ENCODE data around the gene POGK. TPM values are rescaled to one million over a fixed set of nuclear protein-coding genes. Genes with fewer than 3 reads are reported as not detected.
A peak's percentile ranks its signal among the peaks of the same experiment; 100 is the strongest.

The POGK gene
- total and polyA plus RNA-seq, 9 of the 15 experiments (the other 6 are each of a cell fraction or from before 2014, with no cell fraction given), result 6.1 to 44.5 (median 24.3) TPM

DNA sequence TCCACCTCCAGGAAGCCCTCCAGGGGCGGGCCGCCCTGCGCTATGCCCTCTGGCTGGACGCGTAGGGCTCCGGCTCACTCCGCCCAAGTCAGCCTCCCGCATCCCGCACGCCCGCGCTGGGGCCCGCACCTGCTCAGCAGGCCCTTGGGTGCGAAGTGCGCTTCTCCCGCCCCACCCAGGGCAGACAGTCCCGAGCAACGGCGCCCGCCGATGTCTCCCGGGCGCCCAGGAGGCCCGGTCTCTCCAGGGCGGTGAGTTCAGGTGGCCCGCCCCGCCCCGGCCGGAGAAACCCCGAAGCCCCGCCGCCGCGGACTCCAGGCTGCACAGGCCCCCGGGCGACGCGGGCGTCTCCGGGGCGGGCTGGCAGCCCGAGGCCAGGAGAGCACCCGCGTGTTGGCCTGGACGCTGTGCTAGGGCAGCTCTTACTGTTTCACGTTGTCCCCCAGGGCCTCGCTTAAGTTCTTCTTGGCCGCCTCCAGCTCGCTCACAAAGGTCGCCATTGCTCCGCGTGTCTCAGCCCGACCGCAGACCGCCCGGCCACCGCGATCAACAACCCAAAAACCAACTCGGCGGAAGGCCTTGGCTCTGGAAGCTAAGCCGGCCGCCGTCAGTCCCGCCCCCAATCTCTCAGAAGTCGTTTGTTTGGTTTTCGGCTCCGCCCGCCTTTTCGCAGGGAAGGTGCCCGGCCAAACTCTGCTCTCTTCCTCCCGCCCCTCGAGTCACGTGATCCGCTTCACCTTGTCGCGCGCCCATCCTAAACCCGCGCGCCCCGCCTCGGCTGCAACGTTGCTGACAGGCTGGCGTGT lies 36.7 kb downstream of the POGK start, which contains the start of gene TADA1 (continued):
- TF ChIP-seq, protein P1, sequence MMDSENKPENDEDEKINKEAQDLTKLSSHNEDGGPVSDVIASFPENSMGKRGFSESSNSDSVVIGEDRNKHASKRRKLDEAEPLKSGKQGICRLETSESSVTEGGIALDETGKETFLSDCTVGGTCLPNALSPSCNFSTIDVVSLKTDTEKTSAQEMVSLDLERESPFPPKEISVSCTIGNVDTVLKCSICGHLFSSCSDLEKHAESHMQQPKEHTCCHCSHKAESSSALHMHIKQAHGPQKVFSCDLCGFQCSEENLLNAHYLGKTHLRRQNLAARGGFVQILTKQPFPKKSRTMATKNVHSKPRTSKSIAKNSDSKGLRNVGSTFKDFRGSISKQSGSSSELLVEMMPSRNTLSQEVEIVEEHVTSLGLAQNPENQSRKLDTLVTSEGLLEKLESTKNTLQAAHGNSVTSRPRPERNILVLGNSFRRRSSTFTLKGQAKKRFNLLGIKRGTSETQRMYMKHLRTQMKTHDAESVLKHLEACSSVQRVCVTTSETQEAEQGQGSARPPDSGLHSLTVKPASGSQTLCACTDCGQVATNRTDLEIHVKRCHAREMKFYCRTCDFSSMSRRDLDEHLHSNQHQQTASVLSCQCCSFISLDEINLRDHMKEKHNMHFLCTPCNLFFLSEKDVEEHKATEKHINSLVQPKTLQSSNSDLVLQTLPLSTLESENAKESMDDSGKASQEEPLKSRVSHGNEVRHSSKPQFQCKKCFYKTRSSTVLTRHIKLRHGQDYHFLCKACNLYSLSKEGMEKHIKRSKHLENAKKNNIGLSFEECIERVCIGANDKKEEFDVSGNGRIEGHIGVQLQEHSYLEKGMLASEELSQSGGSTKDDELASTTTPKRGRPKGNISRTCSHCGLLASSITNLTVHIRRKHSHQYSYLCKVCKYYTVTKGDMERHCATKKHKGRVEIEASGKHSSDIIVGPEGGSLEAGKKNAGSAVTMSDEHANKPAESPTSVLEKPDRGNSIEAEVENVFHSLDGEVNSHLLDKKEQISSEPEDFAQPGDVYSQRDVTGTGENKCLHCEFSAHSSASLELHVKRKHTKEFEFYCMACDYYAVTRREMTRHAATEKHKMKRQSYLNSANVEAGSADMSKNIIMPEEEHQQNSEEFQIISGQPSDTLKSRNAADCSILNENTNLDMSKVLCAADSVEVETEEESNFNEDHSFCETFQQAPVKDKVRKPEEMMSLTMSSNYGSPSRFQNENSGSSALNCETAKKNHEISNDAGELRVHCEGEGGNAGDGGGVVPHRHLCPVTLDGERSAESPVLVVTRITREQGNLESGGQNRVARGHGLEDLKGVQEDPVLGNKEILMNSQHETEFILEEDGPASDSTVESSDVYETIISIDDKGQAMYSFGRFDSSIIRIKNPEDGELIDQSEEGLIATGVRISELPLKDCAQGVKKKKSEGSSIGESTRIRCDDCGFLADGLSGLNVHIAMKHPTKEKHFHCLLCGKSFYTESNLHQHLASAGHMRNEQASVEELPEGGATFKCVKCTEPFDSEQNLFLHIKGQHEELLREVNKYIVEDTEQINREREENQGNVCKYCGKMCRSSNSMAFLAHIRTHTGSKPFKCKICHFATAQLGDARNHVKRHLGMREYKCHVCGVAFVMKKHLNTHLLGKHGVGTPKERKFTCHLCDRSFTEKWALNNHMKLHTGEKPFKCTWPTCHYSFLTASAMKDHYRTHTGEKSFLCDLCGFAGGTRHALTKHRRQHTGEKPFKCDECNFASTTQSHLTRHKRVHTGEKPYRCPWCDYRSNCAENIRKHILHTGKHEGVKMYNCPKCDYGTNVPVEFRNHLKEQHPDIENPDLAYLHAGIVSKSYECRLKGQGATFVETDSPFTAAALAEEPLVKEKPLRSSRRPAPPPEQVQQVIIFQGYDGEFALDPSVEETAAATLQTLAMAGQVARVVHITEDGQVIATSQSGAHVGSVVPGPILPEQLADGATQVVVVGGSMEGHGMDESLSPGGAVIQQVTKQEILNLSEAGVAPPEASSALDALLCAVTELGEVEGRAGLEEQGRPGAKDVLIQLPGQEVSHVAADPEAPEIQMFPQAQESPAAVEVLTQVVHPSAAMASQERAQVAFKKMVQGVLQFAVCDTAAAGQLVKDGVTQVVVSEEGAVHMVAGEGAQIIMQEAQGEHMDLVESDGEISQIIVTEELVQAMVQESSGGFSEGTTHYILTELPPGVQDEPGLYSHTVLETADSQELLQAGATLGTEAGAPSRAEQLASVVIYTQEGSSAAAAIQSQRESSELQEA (IDR thresholded peaks at IDR 0.05; ENCODE audit: low read depth), result peak; percentile 83
- TF ChIP-seq ZNF57 (CRISPR knock-in tag; IDR thresholded peaks at IDR 0.05) (no peak), ZNF408 (CRISPR knock-in tag; IDR thresholded peaks at IDR 0.05; ENCODE audit: low read depth) (no peak), ZNF696 (CRISPR knock-in tag; conservative IDR thresholded peaks at IDR 0.05) (no peak), ZNF561 (CRISPR knock-in tag; conservative IDR thresholded peaks at IDR 0.05) (no peak), FIP1L1 (IDR thresholded peaks at IDR 0.05; ENCODE audit: low read depth, low read length, poor library complexity, severe bottlenecking) (peak; percentile 87), ZBTB8A (IDR thresholded peaks at IDR 0.05; ENCODE audit: partially characterized antibody) (no peak), ZNF780A (CRISPR knock-in tag; IDR thresholded peaks at IDR 0.05) (no peak), SREBF1 (IDR thresholded peaks at IDR 0.05; ENCODE audit: borderline replicate concordance, low read depth, low read length) (0 out of 2 replicates have a peak, but pooled peaks have one; percentile 52), LCOR (CRISPR knock-in tag; IDR thresholded peaks at IDR 0.05) (peak; percentile 97), HNRNPUL1 (IDR thresholded peaks at IDR 0.05; ENCODE audit: low read length) (no peak), ZNF143 (CRISPR knock-in tag; IDR thresholded peaks at IDR 0.05) (no peak)
- TF ChIP-seq, protein P2, sequence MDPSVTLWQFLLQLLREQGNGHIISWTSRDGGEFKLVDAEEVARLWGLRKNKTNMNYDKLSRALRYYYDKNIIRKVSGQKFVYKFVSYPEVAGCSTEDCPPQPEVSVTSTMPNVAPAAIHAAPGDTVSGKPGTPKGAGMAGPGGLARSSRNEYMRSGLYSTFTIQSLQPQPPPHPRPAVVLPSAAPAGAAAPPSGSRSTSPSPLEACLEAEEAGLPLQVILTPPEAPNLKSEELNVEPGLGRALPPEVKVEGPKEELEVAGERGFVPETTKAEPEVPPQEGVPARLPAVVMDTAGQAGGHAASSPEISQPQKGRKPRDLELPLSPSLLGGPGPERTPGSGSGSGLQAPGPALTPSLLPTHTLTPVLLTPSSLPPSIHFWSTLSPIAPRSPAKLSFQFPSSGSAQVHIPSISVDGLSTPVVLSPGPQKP (CRISPR knock-in tag; IDR thresholded peaks at IDR 0.05), result no peak
- TF ChIP-seq, protein P3, sequence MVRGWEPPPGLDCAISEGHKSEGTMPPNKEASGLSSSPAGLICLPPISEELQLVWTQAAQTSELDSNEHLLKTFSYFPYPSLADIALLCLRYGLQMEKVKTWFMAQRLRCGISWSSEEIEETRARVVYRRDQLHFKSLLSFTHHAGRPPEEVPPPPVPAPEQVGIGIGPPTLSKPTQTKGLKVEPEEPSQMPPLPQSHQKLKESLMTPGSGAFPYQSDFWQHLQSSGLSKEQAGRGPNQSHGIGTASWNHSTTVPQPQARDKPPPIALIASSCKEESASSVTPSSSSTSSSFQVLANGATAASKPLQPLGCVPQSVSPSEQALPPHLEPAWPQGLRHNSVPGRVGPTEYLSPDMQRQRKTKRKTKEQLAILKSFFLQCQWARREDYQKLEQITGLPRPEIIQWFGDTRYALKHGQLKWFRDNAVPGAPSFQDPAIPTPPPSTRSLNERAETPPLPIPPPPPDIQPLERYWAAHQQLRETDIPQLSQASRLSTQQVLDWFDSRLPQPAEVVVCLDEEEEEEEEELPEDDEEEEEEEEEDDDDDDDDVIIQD (CRISPR knock-in tag; IDR thresholded peaks at IDR 0.05), result no peak
- TF ChIP-seq, protein P4, sequence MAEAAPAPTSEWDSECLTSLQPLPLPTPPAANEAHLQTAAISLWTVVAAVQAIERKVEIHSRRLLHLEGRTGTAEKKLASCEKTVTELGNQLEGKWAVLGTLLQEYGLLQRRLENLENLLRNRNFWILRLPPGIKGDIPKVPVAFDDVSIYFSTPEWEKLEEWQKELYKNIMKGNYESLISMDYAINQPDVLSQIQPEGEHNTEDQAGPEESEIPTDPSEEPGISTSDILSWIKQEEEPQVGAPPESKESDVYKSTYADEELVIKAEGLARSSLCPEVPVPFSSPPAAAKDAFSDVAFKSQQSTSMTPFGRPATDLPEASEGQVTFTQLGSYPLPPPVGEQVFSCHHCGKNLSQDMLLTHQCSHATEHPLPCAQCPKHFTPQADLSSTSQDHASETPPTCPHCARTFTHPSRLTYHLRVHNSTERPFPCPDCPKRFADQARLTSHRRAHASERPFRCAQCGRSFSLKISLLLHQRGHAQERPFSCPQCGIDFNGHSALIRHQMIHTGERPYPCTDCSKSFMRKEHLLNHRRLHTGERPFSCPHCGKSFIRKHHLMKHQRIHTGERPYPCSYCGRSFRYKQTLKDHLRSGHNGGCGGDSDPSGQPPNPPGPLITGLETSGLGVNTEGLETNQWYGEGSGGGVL (CRISPR knock-in tag; IDR thresholded peaks at IDR 0.05), result no peak
